Loucy (cell line): ENCODE data around the gene DSCAML1.

Experiments used
- EZH2phosphoT487 ChIP-seq: fragments of 200-600 bp; IDR thresholded peaks from 2 replicates; pipeline ENCODE4 v1.6.1; 2018; ENCODE audit warnings: antibody characterized with exemption, mild to moderate bottlenecking, moderate library complexity, borderline replicate concordance
- TF ChIP-seq, protein P1 (sequence below): fragments of 200-600 bp; sonication (generic); conservative IDR thresholded peaks from 2 replicates; pipeline ENCODE4 v1.5.1; 2014; ENCODE audit warnings: mild to moderate bottlenecking, antibody characterized with exemption, low read length

DNA sequence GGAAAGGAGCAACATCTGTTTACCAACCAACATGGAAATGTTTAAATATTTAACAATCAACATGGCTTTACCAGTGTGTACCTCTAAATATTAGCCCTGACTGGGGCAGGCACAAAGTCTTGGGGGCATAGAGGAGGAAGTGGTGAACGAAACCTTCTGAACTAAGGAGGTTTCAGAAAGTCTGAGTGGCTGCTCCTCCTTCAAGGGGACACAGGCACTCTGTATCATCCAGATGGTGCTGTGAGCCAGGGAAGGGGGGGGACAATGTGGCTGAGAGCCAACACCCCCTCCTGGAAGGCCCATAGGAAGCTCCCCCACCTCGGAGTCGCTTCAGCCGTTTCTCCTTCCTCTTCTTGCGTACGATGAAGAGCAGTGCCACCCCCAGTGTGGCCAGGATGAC is 361.7 kb downstream of the DSCAML1 start:
- TF ChIP-seq, protein P1, sequence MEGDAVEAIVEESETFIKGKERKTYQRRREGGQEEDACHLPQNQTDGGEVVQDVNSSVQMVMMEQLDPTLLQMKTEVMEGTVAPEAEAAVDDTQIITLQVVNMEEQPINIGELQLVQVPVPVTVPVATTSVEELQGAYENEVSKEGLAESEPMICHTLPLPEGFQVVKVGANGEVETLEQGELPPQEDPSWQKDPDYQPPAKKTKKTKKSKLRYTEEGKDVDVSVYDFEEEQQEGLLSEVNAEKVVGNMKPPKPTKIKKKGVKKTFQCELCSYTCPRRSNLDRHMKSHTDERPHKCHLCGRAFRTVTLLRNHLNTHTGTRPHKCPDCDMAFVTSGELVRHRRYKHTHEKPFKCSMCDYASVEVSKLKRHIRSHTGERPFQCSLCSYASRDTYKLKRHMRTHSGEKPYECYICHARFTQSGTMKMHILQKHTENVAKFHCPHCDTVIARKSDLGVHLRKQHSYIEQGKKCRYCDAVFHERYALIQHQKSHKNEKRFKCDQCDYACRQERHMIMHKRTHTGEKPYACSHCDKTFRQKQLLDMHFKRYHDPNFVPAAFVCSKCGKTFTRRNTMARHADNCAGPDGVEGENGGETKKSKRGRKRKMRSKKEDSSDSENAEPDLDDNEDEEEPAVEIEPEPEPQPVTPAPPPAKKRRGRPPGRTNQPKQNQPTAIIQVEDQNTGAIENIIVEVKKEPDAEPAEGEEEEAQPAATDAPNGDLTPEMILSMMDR, result no peak
- TF ChIP-seq EZH2phosphoT487, result no peak
